Fibroblast of lung (primary cell): ENCODE data around the gene SYNM. TPM values are rescaled to one million over a fixed set of nuclear protein-coding genes. Genes with fewer than 3 reads are reported as not detected.

ENCODE experiments used
- DNase-seq, 2 donors: peaks; one replicate each; pipeline versions ENCODE4 v3.0.0 to v3.0.0-alpha.2; 2010; ENCODE audit warnings: low read depth in 2 of 2
- H2AFZ ChIP-seq: 2 replicates; pipeline ENCODE4 v1.5.1; 2012; ENCODE audit warnings: low read length, control low read depth, inconsistent platforms
- H3K27ac ChIP-seq: 2 replicates; pipeline ENCODE4 v1.5.1; 2011; ENCODE audit warnings: low read length, control low read depth; ENCODE audit not compliant: insufficient read depth
- H3K27me3 ChIP-seq: 2 replicates; pipeline ENCODE4 v1.5.1; 2011; ENCODE audit warnings: mild to moderate bottlenecking, low read length; ENCODE audit not compliant: control insufficient read depth, insufficient read depth
- H3K36me3 ChIP-seq: 2 replicates; pipeline ENCODE4 v1.5.1; 2011; ENCODE audit warnings: low read length; ENCODE audit not compliant: control insufficient read depth, insufficient read depth
- H3K4me1 ChIP-seq: 2 replicates; pipeline ENCODE4 v1.5.1; 2011; ENCODE audit warnings: low read length; ENCODE audit not compliant: control insufficient read depth, insufficient read depth; ENCODE audit errors: extremely low read depth
- H3K4me2 ChIP-seq: 2 replicates; pipeline ENCODE4 v1.5.1; 2011; ENCODE audit warnings: low read length, control low read depth; ENCODE audit not compliant: insufficient read depth; ENCODE audit errors: extremely low read depth
- H3K4me3 ChIP-seq, 4 experiments: fragments of 200-600 bp in 1 of 4; sonication (generic) in 1 of 4; replicated peaks in 1 of 4; 2 replicates each; pipeline ENCODE4 v1.5.1; 2011 to 2016; ENCODE audit warnings: low read length in 4 of 4, low read depth in 3 of 4, mild to moderate bottlenecking in 3 of 4, control low read depth in 2 of 4, inconsistent platforms in 1 of 4, mixed read lengths in 1 of 4; ENCODE audit not compliant: insufficient read depth in 1 of 4; ENCODE audit errors: control extremely low read depth in 1 of 4
- H3K79me2 ChIP-seq: 2 replicates; pipeline ENCODE4 v1.5.1; 2012; ENCODE audit warnings: mild to moderate bottlenecking, low read length, inconsistent platforms; ENCODE audit not compliant: control insufficient read depth, insufficient read depth
- H3K9ac ChIP-seq: 2 replicates; pipeline ENCODE4 v1.5.1; 2011; ENCODE audit warnings: mild to moderate bottlenecking, low read length, control low read depth; ENCODE audit not compliant: insufficient read depth
- H3K9me3 ChIP-seq: 2 replicates; pipeline ENCODE4 v1.5.1; 2012; ENCODE audit warnings: low read depth, low read length; ENCODE audit not compliant: control insufficient read depth, insufficient read depth
- H4K20me1 ChIP-seq: 2 replicates; pipeline ENCODE4 v1.5.1; 2011; ENCODE audit warnings: low read length; ENCODE audit not compliant: control insufficient read depth, insufficient read depth; ENCODE audit errors: extremely low read depth
- EZH2 ChIP-seq: IDR thresholded peaks from 2 replicates; pipeline ENCODE4 v1.5.1; 2012; ENCODE audit warnings: low read length, control low read depth, mild to moderate bottlenecking; ENCODE audit errors: missing control alignments
- polyA plus RNA-seq, 2 donors: library from polyadenylated mRNA; depleted of rRNA in 1 of 2; stranded (reverse) in 1 of 2; unstranded in 1 of 2; fragments of >200 nt; gene quantifications; 2 replicates each; pipeline ENCODE4 v1.2.1, GENCODE V29; 2011 to 2012; ENCODE audit warnings: missing spikeins in 1 of 2
- total RNA-seq: library from RNA; depleted of rRNA; stranded (reverse); fragments of >200 nt; gene quantifications from 2 replicates; pipeline ENCODE4 v1.2.1, GENCODE V29; 2014
- TF ChIP-seq, protein P1 (sequence below), 2 donors: IDR thresholded peaks in 1 of 2; conservative IDR thresholded peaks in 1 of 2; 1 replicate in 1 of 2; 2 replicates in 1 of 2; pipeline ENCODE4 v1.5.1; 2011 to 2012; ENCODE audit warnings: low read length in 2 of 2, control low read depth in 1 of 2, inconsistent platforms in 1 of 2, low read depth in 1 of 2, mild to moderate bottlenecking in 1 of 2

Gene SYNM
- total and polyA plus RNA-seq, 2 donors (not counting 1 experiment from before 2014, with no cell fraction given) = 1.8 to 8.6 TPM

DNA sequence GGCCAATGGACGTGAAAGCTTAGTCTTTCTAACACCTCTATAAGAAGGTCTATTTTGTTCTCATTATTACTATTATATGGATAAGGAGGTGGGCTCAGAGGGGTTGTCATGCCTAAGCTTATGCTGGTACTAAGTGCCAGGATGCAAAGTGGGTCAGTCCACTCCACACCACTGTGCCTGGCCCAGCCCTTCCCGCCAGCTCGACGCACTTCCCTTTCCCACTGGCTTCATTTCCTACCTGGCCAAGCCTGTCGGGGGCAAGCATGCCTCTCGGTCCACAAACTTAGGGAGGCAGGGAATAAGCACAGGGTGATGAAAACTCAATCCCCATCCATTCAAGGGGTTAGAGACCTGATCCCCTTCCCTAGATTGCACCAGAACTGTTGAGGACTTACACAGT is 5.9 kb upstream of the SYNM start:
- Histone ChIP-seq H3K36me3 (no peaks in the 10 kb centered on the region), H3K27ac (no peak overlapping the region), H3K9me3 (no peaks in the 10 kb centered on the region), H3K4me1 (no peaks in the 10 kb centered on the region), H3K27me3 (peaks cover 16% of the 10 kb centered on the region), H2AFZ (no peak overlapping the region), H4K20me1 (no peaks in the 10 kb centered on the region), H3K4me2 (no peak overlapping the region), H3K79me2 (no peaks in the 10 kb centered on the region), H3K9ac (no peak overlapping the region), H3K4me3 (no peak overlapping the region)
- no peak for TF ChIP-seq EZH2
- TF ChIP-seq, protein P1, sequence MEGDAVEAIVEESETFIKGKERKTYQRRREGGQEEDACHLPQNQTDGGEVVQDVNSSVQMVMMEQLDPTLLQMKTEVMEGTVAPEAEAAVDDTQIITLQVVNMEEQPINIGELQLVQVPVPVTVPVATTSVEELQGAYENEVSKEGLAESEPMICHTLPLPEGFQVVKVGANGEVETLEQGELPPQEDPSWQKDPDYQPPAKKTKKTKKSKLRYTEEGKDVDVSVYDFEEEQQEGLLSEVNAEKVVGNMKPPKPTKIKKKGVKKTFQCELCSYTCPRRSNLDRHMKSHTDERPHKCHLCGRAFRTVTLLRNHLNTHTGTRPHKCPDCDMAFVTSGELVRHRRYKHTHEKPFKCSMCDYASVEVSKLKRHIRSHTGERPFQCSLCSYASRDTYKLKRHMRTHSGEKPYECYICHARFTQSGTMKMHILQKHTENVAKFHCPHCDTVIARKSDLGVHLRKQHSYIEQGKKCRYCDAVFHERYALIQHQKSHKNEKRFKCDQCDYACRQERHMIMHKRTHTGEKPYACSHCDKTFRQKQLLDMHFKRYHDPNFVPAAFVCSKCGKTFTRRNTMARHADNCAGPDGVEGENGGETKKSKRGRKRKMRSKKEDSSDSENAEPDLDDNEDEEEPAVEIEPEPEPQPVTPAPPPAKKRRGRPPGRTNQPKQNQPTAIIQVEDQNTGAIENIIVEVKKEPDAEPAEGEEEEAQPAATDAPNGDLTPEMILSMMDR (conservative IDR thresholded peaks at IDR 0.05 in 1 of 2, IDR thresholded peaks at IDR 0.05 in 1 of 2; ENCODE audit: low read depth in 1 of 2, low read length in 2 of 2) = no peak
- DNase-seq = no peak

DNA sequence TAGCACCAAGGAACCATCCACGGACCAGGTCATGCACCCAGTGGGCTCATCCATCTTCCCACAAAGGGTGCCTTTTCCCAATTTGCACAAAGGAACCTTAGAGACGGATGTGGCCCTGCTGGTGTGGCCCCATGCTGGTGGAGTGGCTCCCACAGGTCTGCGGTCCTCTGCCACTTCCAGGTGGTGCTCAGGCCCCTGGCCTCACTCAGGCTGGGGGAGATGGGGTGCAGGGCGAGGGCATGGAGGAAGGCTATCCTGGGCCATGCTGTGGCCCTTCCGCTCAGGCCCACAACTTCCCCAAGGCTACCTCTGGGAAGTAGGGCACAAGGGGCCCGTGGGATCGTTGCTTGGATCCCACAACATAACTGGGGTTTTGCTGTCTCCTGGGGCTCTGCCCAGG is 5.2 kb upstream of the SYNM start:
- Histone ChIP-seq H3K4me3 (no peak overlapping the region), H2AFZ (no peak overlapping the region), H3K9me3 (no peaks in the 10 kb centered on the region), H3K36me3 (no peaks in the 10 kb centered on the region), H3K27ac (no peak overlapping the region), H3K27me3 (peaks cover 16% of the 10 kb centered on the region), H4K20me1 (no peaks in the 10 kb centered on the region), H3K79me2 (no peaks in the 10 kb centered on the region), H3K4me2 (no peak overlapping the region), H3K4me1 (no peaks in the 10 kb centered on the region), H3K9ac (no peak overlapping the region)
- DNase-seq = no peak
- TF ChIP-seq EZH2 = no peak
- TF ChIP-seq, protein P1 (conservative IDR thresholded peaks at IDR 0.05 in 1 of 2, IDR thresholded peaks at IDR 0.05 in 1 of 2; ENCODE audit: low read depth in 1 of 2, low read length in 2 of 2) = no peak

DNA sequence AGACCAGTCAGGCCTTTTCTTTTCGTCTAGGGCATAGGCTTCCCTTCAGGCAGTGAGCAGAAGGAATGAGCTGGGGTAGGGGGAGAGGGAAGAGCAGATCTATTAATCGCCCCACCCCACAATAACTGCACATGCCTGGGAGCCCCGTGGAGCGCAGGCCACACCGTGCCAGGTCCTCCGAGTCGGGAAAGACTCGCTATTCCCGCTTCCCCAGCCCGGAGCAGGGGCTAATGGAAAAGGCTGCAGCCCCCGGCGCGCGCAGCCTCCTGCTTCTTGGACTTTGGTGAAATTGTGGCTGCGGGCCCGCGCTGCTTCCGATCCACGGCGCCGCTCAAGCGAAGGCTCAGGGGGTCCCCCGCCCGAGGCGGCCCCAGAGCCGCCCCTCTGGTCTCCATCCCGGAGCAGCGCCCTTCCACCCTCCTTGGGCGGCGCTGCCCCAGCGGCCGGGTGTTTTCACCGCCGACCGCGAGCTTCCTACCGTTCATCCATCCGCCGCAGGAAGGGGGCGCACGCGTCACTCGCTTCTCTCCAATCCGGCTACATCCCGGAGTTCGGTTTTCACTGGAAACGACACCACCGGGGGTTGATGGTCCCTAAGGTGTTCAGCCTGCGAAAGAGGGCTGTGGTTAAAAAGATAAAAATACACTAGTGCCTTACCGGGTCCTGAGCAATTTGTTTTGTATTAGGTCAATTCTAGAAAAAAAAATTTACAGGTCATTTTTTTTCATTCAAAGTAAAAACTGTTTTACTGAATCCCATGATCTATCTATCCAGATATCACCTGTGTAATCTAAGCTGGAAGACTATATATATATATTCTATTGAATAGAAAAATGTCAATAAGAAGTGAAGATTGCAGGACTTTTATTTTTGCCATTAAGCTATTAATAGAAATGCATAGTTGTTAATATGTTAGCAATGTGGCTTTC is 4.4 kb upstream of the SYNM start:
- Histone ChIP-seq H3K9me3 (no peaks in the 10 kb centered on the region), H2AFZ (peak overlapping the region; percentile 31), H3K9ac (no peak overlapping the region), H4K20me1 (no peaks in the 10 kb centered on the region), H3K36me3 (no peaks in the 10 kb centered on the region), H3K4me3 (peak overlapping the region in 3 of 4 experiments; percentile 28 to 54 (median 47)), H3K27ac (no peak overlapping the region), H3K4me1 (no peaks in the 10 kb centered on the region), H3K79me2 (no peaks in the 10 kb centered on the region), H3K27me3 (peaks cover 16% of the 10 kb centered on the region), H3K4me2 (peak overlapping the region; percentile 75)
- TF ChIP-seq, protein P1 (conservative IDR thresholded peaks at IDR 0.05 in 1 of 2, IDR thresholded peaks at IDR 0.05 in 1 of 2; ENCODE audit: low read depth in 1 of 2, low read length in 2 of 2) = peak; percentile 78 to 79
- no peak for TF ChIP-seq EZH2
- DNase-seq = peak; percentile 63 to 69
